Pancreas (tissue), 10 donors: ENCODE results near the gene PTPRM. TPM values are rescaled to one million over a fixed set of nuclear protein-coding genes. Genes with fewer than 3 reads are reported as not detected.

Source experiments
- ATAC-seq, 4 donors: fragments of 200-7000 bp; cut with Tn5 transposase; one replicate each; pipeline versions ENCODE4 v1.8.0 to v1.9.1; 2020; ENCODE audit warnings: mild to moderate bottlenecking in 4 of 4, moderate library complexity in 4 of 4
- DNase-seq, 6 donors: peaks; one replicate each; pipeline ENCODE4 v3.0.0-alpha.2; 2020
- FAIRE-seq: peaks from 2 replicates; lab custom pipeline; 2012; peaks lifted over from hg19 to GRCh38; lab: Jason Lieb, UNC
- H3K27ac ChIP-seq, 4 donors: fragments of 200-600 bp; sonication (generic); 1 replicate in 3 of 4; 2 replicates in 1 of 4; pipeline versions ENCODE4 v1.5.0 to v1.8.0; 2020
- H3K27me3 ChIP-seq, 4 donors: fragments of 200-600 bp; one replicate each; pipeline ENCODE4 v1.8.0; 2021
- H3K36me3 ChIP-seq, 3 donors: fragments of 200-600 bp; sonication (generic) in 1 of 3; one replicate each; pipeline versions ENCODE4 v1.5.0 to v1.8.0; 2020 to 2021
- H3K4me1 ChIP-seq, 3 donors: fragments of 200-600 bp; one replicate each; pipeline ENCODE4 v1.8.0; 2021
- H3K4me3 ChIP-seq, 4 donors: fragments of 200-600 bp; sonication (generic) in 2 of 4; one replicate each; pipeline versions ENCODE4 v1.5.0 to v1.8.0; 2020 to 2021
- H3K9me3 ChIP-seq, 4 donors: fragments of 200-600 bp; one replicate each; pipeline ENCODE4 v1.8.0; 2021
- WGBS, 2 donors: extraction: QIAGEN DNeasy Blood & Tissue Kit; methylation state at CpG; one replicate each; pipeline ENCODE4 v1.1.7; 2013; 5-methylcytosine and 5-hydroxymethylcytosine counted together
- intact Hi-C, 3 donors: fragments of 100-400 bp; cut with DNase I; formaldehyde crosslinking; loops; one replicate each; pipeline versions ENCODE4 v1.11.1 to v1.14.2; 2022
- polyA plus RNA-seq, 2 donors: library from polyadenylated mRNA; stranded (reverse); fragments of 200-250 nt; gene quantifications; one replicate each; pipeline ENCODE4 v1.2.3, GENCODE V29; 2013
- total RNA-seq, 6 donors: library from RNA; stranded (reverse); fragmentation: NEBNext Ultra II Directional in 4 of 6; extraction: Animal tissue kit (Norgen Biotek cat#: 25700) in 4 of 6; gene quantifications; one replicate each; pipeline versions ENCODE4 v1.2.1 to v1.2.4, GENCODE V29; 2021 to 2023
- TF ChIP-seq, protein P1 (sequence below), 4 donors: fragments of 200-600 bp; sonication (generic) in 3 of 4; IDR thresholded peaks; one replicate each; pipeline versions ENCODE4 v1.5.0 to v1.8.0; 2021; ENCODE audit warnings: antibody characterized with exemption in 4 of 4
- donor health status: healthy with polysubstance abuse.
- donor health status: DM: no; HTN: no; CAD: no; lungs with moderate emphysema.
- donor health status: DM: no; HTN: no; CAD: no.
- donor health status: control.
- donor health status: control.
- donor health status: Bipolar disorder and iron deficiency.
- donor health status: DM: yes; HTN: yes; CAD: no.
- donor health status: DM: no; HTN: no; CAD: no.
- donor health status: DM: no; HTN: no; CAD: no.
- donor health status: DM: yes; HTN: yes; CAD: no.

Gene PTPRM
- total and polyA plus RNA-seq, 8 donors: 14.5 to 50.7 (median 19.7) TPM

DNA sequence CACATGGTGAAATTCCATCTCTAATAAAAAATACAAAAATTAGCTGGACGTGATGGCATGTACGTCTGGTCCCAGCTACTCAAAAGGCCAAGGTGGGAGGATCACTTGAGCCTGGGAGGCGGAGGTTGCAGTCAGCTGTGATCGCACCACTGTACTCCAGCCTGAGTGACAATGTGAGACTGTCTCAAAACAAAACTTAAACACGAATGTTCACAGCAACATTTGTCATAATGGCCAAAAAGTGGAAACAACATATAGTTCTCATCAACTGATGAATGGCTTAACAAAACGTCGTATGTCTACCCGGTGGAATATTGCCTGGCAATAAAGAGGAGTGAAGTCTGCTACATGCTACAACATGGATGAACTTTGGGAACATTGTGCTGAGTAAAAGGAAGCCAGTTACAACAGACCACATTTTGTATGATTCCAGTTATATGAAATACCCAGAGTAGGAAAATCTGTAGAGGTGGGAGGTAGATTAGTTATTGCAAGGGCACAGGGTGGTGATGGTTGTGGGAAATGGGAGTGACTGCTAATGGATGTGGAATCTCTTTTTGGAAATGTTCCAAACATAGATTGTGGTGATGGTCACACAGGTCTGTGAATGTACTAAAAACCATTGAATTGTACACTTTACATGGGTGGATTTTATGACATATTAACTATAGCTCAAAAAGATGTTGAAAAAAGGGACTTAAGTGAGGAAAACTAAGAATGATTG, 478.2 kb downstream of the PTPRM start:
- WGBS, 2 donors: 97% methylated on average over 8 of the region's 8 CpGs
- Histone ChIP-seq H3K4me3 (no peak overlapping the region), H3K9me3 (no peaks in the 10 kb centered on the region), H3K36me3 (no peaks in the 10 kb centered on the region), H3K27ac (no peak overlapping the region), H3K4me1 (no peaks in the 10 kb centered on the region), H3K27me3 (no peaks in the 10 kb centered on the region)
- intact Hi-C loops: no loop called here
- TF ChIP-seq, protein P1, sequence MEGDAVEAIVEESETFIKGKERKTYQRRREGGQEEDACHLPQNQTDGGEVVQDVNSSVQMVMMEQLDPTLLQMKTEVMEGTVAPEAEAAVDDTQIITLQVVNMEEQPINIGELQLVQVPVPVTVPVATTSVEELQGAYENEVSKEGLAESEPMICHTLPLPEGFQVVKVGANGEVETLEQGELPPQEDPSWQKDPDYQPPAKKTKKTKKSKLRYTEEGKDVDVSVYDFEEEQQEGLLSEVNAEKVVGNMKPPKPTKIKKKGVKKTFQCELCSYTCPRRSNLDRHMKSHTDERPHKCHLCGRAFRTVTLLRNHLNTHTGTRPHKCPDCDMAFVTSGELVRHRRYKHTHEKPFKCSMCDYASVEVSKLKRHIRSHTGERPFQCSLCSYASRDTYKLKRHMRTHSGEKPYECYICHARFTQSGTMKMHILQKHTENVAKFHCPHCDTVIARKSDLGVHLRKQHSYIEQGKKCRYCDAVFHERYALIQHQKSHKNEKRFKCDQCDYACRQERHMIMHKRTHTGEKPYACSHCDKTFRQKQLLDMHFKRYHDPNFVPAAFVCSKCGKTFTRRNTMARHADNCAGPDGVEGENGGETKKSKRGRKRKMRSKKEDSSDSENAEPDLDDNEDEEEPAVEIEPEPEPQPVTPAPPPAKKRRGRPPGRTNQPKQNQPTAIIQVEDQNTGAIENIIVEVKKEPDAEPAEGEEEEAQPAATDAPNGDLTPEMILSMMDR (IDR thresholded peaks at IDR 0.05): no peak
- DNase-seq (no peak), FAIRE-seq (no peak), ATAC-seq (no peak)

DNA sequence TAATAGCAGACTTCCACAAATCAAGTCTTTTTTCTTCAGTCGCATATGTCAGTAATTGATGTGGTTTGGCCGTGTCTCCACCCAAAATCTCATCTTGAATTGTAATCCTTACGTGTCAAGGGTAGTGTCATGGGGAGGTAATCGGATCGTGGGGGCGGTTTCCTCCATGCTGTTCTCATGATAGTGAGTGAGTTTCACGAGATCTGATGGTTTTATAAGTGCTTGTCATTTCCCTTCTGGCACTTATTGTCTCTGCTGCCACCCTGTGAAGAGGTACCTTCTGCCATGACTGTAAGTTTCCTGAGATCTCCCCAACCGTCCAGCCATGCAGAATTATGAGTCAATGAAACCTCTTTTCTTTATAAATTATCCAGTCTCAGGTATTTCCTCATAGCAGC, 478.8 kb downstream of the PTPRM start:
- TF ChIP-seq, protein P1 (IDR thresholded peaks at IDR 0.05): no peak
- Histone ChIP-seq H3K4me3 (no peak overlapping the region), H3K9me3 (no peaks in the 10 kb centered on the region), H3K4me1 (no peaks in the 10 kb centered on the region), H3K27me3 (no peaks in the 10 kb centered on the region), H3K36me3 (no peaks in the 10 kb centered on the region), H3K27ac (no peak overlapping the region)
- FAIRE-seq: no peak
- intact Hi-C loops: no loop called here
- no peak for ATAC-seq
- WGBS, 2 donors: 89 to 92% methylated on average over 8 of the region's 8 CpGs
- no peak for DNase-seq

DNA sequence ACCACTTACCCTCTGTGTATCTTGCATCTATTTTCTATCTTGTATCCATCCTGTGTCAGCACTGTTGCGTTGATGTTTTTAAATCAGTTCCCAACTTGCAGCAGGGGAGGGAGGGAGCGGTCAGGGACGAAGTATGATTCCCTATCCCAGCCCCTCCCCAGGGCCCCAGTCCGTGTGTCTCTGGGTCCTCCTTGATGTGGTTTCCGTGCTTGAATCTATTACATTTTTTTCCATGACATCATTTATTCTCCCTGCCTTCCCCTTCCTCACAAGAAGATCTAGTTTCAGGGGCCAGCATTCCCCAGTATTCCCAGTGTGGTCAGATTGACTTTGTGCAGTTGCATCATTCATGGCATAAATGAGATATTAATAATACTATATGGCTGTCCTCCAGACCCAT, 479.3 kb downstream of the PTPRM start:
- no peak for DNase-seq
- WGBS, 2 donors: 95 to 96% methylated on average over 5 of the region's 5 CpGs
- TF ChIP-seq, protein P1 (IDR thresholded peaks at IDR 0.05): no peak
- Histone ChIP-seq H3K27me3 (no peaks in the 10 kb centered on the region), H3K36me3 (no peaks in the 10 kb centered on the region), H3K27ac (no peak overlapping the region), H3K4me3 (no peak overlapping the region), H3K4me1 (no peaks in the 10 kb centered on the region), H3K9me3 (no peaks in the 10 kb centered on the region)
- no peak for ATAC-seq
- FAIRE-seq: no peak
- intact Hi-C loops: no loop called here

DNA sequence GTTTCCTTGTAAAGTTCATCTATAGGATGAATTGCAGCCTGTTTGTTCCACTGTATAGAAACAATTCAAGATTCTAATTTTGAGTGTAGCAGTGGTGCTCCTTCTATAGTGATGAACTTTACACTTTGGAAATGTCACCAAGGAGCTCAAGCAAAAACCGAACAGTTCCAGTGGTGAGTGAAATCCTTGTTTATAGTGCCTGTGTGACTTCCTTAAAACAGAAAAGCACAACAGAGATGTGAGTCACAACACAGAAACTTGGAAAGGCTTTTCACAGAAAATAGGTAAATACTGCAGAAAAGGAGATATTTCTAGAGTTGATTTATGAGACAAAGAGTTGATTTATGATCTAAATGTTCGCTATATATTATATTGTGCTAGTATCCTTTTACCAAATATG, 482.0 kb downstream of the PTPRM start:
- TF ChIP-seq, protein P1 (IDR thresholded peaks at IDR 0.05): no peak
- Histone ChIP-seq H3K9me3 (no peaks in the 10 kb centered on the region), H3K27me3 (no peaks in the 10 kb centered on the region), H3K27ac (no peak overlapping the region), H3K4me1 (no peaks in the 10 kb centered on the region), H3K4me3 (no peak overlapping the region), H3K36me3 (no peaks in the 10 kb centered on the region)
- intact Hi-C loops: no loop called here
- ATAC-seq (peak in 1 of 4 donors; percentile 43), FAIRE-seq (no peak), DNase-seq (no peak)
- 85% methylated on average over 2 of the region's 2 CpGs for WGBS, 2 donors

DNA sequence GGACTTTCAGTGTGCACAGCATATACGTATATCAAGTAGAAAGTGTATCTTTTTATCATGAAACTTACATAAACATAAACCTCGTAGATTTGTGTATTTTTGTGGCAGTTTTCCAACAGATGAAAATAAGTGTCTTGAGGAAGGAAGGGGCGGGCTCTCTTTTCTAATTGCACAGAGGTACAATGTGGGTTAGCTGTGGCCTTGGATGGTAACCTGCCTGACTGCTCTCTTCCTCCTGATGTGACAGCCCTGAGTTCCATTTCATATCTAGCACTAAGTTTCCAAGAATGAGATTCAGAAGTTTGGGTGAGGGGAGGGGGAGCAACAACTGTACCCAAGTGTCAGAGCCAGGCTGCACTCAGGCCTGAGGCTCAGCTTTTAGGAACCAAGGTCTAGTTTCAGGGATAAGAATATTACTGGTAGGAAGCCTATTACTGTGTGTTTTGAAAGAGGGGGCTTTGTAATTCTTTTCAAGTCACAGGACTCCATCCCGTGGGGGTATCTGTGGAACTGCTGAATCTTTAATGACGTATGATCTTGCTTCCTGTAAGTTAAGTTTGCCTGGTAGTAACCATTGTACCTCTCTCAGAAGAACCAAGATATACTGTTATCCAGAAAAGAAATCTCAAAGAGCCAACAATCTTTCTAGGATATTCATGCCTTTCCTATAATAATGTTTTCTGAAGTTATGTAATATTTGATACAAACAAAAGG, 483.7 kb downstream of the PTPRM start:
- Histone ChIP-seq H3K27ac (no peak overlapping the region), H3K4me3 (no peak overlapping the region), H3K9me3 (no peaks in the 10 kb centered on the region), H3K4me1 (no peaks in the 10 kb centered on the region), H3K27me3 (no peaks in the 10 kb centered on the region), H3K36me3 (no peaks in the 10 kb centered on the region)
- 66% methylated on average over 5 of the region's 5 CpGs for WGBS, 2 donors
- ATAC-seq (peak in 1 of 4 donors; percentile 15), FAIRE-seq (no peak), DNase-seq (no peak)
- TF ChIP-seq, protein P1 (IDR thresholded peaks at IDR 0.05): no peak
- intact Hi-C loops: no loop called here
